Cardiac muscle cell (in vitro differentiated cells and primary cell): Measurements from ENCODE around the gene CEP76. TPM values are rescaled to one million over a fixed set of nuclear protein-coding genes. Genes with fewer than 3 reads are reported as not detected.
A peak's percentile ranks its signal among the peaks of the same experiment; 100 is the strongest.

Experiments used
- DNase-seq, 2 donors: peaks; one replicate each; pipeline versions ENCODE4 v3.0.0 to v3.0.0-alpha.2; 2010 to 2017; ENCODE audit warnings: low read depth in 1 of 2, low spot score in 1 of 2
- H3K27ac ChIP-seq: fragments of 200-600 bp; sonication (generic); 2 replicates; pipeline ENCODE4 v1.5.1; 2016
- H3K27me3 ChIP-seq: fragments of 200-600 bp; sonication (generic); 2 replicates; pipeline ENCODE4 v1.6.0; 2016; ENCODE audit warnings: control low read depth
- H3K36me3 ChIP-seq: fragments of 200-600 bp; sonication (generic); 2 replicates; pipeline ENCODE4 v1.5.1; 2016; ENCODE audit warnings: control low read depth
- H3K4me1 ChIP-seq: fragments of 200-600 bp; sonication (generic); 2 replicates; pipeline ENCODE4 v1.8.1; 2017; ENCODE audit warnings: low read depth, mild to moderate bottlenecking, mixed run types
- H3K4me3 ChIP-seq: fragments of 200-600 bp; sonication (generic); 2 replicates; pipeline ENCODE4 v1.5.1; 2016; ENCODE audit warnings: mild to moderate bottlenecking
- H3K9me3 ChIP-seq: fragments of 200-600 bp; sonication (generic); 2 replicates; pipeline ENCODE4 v1.5.1; 2017; ENCODE audit warnings: low read depth, mild to moderate bottlenecking, control low read depth
- polyA plus RNA-seq: library from polyadenylated mRNA; unstranded; fragments of >200 nt; fragmentation: Nextera tagmentation; extraction: Ambion mirVana; gene quantifications from 2 replicates; pipeline ENCODE4 v1.2.1, GENCODE V29; 2016
- total RNA-seq: library from RNA; depleted of rRNA; stranded (reverse); fragments of >200 nt; gene quantifications from 2 replicates; pipeline ENCODE4 v1.2.3, GENCODE V29; 2016
- TF ChIP-seq, protein P1 (sequence below): IDR thresholded peaks from 2 replicates; pipeline ENCODE4 v1.5.1; 2012; ENCODE audit warnings: low read depth, mild to moderate bottlenecking, low read length

Gene CEP76, protein sequence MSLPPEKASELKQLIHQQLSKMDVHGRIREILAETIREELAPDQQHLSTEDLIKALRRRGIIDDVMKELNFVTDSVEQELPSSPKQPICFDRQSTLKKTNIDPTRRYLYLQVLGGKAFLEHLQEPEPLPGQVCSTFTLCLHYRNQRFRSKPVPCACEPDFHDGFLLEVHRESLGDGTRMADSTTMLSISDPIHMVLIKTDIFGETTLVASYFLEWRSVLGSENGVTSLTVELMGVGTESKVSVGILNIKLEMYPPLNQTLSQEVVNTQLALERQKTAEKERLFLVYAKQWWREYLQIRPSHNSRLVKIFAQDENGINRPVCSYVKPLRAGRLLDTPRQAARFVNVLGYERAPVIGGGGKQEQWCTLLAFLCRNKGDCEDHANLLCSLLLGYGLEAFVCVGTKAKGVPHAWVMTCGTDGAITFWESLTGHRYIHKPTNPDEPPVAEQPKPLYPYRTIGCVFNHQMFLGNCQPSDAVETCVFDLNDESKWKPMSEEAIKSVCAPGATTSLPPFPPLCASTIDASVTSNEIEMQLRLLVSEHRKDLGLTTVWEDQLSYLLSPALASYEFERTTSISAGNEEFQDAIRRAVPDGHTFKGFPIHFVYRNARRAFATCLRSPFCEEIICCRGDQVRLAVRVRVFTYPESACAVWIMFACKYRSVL
- total RNA-seq: 13.4 and 13.7 TPM in 2 replicates
- polyA plus RNA-seq: 8.2 and 16.7 TPM in 2 replicates

DNA sequence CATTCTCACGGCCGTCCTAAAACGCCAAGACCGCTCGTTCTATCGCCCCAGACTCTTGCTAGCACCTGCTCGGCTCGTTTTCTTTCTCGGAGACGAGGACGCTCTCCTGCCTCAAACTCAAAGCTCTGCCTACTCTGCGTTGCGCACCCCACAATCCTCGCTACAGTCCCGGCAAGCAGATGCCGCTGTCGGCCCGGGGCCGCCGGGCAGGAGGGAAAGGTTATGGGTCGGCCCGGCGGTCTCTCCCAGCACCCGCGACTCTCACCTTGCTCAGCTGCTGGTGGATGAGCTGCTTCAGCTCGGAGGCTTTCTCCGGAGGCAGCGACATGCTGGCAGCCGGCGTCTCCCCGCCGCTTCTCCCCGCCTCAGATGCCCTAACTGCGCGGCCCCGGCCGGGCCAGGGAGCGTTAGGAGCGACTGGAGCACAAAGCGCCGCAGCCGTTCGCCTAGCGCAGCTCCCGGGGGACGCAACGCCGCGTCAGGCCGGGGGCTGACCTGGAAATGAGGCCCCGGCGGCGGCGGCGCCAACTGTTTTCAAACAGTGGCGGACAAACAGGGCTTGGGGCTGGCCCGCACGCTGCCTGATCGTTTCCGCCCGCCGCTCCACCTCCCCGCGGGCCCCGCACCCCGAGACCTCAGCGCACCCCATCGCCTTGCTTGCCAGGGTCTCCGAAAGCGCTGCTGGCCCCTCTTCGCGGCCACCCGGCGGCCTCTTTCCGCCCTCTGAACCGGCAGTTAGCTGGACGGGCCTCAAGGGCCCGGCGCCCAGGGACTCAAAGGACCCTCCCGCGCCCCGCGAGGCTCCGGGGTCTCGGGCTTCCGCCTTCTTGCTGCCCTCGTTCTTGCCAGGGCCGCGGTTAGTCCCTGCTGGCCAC lies at the start of gene CEP76, which contains the start of gene PSMG2:
TSS of gene CEP76 (minus strand) at position 503 of the 875 bp plus-strand sequence. CDS start at position 328, 175 bp downstream.
TSS of gene PSMG2 (plus strand) at position 822 of the 875 bp plus-strand sequence. CDS start 66 bp downstream, outside the sequence.
- H3K4me1 ChIP-seq: peaks cover 6% of the 10 kb centered on the region
- DNase-seq: peak; percentile 94 to 95

DNA sequence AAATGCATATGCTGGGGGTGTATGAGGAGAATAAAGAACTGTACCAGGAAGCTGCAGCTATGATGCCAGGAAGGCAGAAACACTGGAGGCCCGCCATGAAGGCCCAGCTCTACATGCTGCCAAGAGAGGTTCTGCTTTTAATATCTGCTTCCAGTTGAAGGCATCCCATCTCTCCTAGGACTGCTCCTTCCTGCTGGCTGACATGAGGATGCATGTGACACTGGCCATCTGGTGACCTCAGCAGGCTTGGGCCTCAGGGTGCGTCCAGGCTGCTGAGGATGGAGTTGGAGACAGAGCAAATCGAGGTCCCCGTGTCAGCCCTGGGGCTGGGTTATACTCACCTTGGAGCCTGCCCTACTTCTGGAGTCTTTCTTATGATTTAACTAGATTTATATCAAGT lies 49.4 kb upstream of the CEP76 start:
- Histone ChIP-seq H3K27ac (no peak overlapping the region), H3K4me1 (no peaks in the 10 kb centered on the region), H3K4me3 (no peak overlapping the region), H3K36me3 (no peaks in the 10 kb centered on the region), H3K9me3 (no peaks in the 10 kb centered on the region), H3K27me3 (no peaks in the 10 kb centered on the region)
- TF ChIP-seq, protein P1, sequence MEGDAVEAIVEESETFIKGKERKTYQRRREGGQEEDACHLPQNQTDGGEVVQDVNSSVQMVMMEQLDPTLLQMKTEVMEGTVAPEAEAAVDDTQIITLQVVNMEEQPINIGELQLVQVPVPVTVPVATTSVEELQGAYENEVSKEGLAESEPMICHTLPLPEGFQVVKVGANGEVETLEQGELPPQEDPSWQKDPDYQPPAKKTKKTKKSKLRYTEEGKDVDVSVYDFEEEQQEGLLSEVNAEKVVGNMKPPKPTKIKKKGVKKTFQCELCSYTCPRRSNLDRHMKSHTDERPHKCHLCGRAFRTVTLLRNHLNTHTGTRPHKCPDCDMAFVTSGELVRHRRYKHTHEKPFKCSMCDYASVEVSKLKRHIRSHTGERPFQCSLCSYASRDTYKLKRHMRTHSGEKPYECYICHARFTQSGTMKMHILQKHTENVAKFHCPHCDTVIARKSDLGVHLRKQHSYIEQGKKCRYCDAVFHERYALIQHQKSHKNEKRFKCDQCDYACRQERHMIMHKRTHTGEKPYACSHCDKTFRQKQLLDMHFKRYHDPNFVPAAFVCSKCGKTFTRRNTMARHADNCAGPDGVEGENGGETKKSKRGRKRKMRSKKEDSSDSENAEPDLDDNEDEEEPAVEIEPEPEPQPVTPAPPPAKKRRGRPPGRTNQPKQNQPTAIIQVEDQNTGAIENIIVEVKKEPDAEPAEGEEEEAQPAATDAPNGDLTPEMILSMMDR: no peak
- no peak for DNase-seq

More for the DNA sequence above, at the start of gene CEP76, which contains the start of gene PSMG2:
- H3K36me3 ChIP-seq: peaks cover 23% of the 10 kb centered on the region
- TF ChIP-seq, protein P1: no peak
- H3K27me3 ChIP-seq: no peaks in the 10 kb centered on the region
- H3K4me3 ChIP-seq: peak within 1 kb of the TSS; percentile 90
- H3K27ac ChIP-seq: peak within 1 kb of the TSS; percentile 99
- H3K9me3 ChIP-seq: no peaks in the 10 kb centered on the region

DNA sequence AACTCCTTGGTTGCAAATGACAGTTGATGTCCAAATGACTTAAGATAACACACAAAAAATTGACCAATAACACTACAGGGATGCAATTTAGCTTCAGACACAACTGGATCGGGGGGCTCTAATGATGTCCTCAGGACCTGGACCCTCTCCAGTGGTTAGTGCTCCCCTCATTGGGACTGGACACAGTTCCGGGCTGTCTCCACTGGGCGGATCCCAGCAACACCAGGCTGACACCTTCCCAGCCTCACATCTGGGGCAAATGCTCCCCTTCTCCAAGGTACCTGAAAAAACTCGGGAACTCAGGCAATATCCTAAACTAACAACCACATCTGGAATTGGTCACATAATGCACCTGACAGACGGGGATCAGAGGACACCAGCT lies 49.0 kb upstream of the CEP76 start:
- H3K27me3 ChIP-seq: no peaks in the 10 kb centered on the region
- H3K4me1 ChIP-seq: no peaks in the 10 kb centered on the region
- H3K27ac ChIP-seq: no peak overlapping the region
- no peak overlapping the region for H3K4me3 ChIP-seq
- no peaks in the 10 kb centered on the region for H3K9me3 ChIP-seq
- no peaks in the 10 kb centered on the region for H3K36me3 ChIP-seq
- DNase-seq: no peak
- TF ChIP-seq, protein P1: no peak

DNA sequence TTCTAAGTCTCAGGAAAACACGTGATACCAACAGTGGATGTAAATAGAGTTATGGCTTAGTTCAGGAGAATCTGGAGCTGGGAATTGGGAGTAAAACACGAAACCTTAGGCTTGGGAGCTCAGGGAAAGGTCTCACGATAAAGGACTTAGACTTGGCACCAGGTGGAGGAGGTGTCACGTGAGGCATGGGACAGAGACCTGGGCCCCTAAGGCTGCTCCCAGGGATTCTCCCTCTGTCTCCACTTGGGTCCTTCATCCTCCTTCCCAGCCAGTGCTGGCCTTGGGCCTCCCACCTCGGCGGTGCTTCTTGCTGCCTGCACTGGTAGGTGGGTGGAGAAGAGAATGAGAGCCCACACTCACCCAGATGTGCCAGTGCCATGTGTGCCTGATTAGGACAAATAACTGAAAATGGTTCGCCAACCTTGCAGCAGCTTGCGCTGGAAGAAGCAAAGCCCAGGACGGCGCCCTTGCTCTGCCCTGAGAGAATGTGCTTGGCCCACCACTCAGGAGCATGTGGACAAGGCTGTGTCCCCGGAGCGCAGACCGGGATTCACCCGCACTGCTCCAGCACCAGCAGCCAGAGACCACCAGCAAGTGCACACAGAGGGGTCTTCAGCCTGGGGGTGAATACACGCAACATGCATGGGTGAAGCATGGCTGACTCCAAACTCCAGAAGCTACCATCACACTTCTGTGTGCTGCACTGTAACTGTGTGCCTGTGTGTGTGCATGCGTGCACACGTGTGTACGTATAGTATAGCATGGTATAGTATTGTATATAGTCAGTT lies 48.4 kb upstream of the CEP76 start:
- no peak for DNase-seq
- H3K4me3 ChIP-seq: no peak overlapping the region
- no peaks in the 10 kb centered on the region for H3K9me3 ChIP-seq
- no peaks in the 10 kb centered on the region for H3K27me3 ChIP-seq
- no peaks in the 10 kb centered on the region for H3K4me1 ChIP-seq
- H3K27ac ChIP-seq: no peak overlapping the region
- TF ChIP-seq, protein P1: no peak
- H3K36me3 ChIP-seq: no peaks in the 10 kb centered on the region
